Stimulated activated effector memory CD8-positive, alpha-beta T cell treated with anti-CD3 and anti-CD28 coated beads, Interleukin-12 subunit alpha, Interleukin-12 subunit beta, amount 100 ng/mL, for 72 hours (primary cell): ENCODE data around the gene LONRF2.
"Not testable (repeated sequence)": the region's sequence is repeated elsewhere in the genome, so short reads cannot be mapped to it uniquely, and the experiment has no call there.

Experiments used
- ATAC-seq: fragments of 150-1000 bp; cut with Tn5 transposase; 2 replicates; pipeline ENCODE4 v1.10.0; 2021
- DNase-seq, 2 donors: peaks; one replicate each; pipeline ENCODE4 v3.0.0; 2021 to 2022; ENCODE audit warnings: low spot score in 2 of 2
- H3K27ac Mint-ChIP-seq: one replicate; pipeline ENCODE4 v1.8.0; 2022; ENCODE audit warnings: mild to moderate bottlenecking, mixed read lengths
- H3K36me3 Mint-ChIP-seq: one replicate; pipeline ENCODE4 v1.8.0; 2022; ENCODE audit warnings: mild to moderate bottlenecking, mixed read lengths
- H3K4me1 Mint-ChIP-seq: one replicate; pipeline ENCODE4 v1.8.0; 2022; ENCODE audit warnings: mixed read lengths
- H3K4me3 Mint-ChIP-seq: one replicate; pipeline ENCODE4 v1.8.0; 2022; ENCODE audit warnings: mild to moderate bottlenecking, mixed read lengths
- H3K9me3 Mint-ChIP-seq: one replicate; pipeline ENCODE4 v1.8.0; 2022; ENCODE audit warnings: mixed read lengths

The LONRF2 gene

GRCh38 chr2:100321866-100322820, at the start of gene LONRF2:
Gene LONRF2 (minus strand): TSS chr2:100322501. CDS start chr2:100322093, 408 bp downstream.
- ATAC-seq, result peak; percentile 21
- no peaks in the 10 kb centered on the region for H3K36me3 Mint-ChIP-seq
- H3K4me1 Mint-ChIP-seq, result no peaks in the 10 kb centered on the region
- no peak within 1 kb of the TSS for H3K27ac Mint-ChIP-seq
- H3K4me3 Mint-ChIP-seq, result no peak within 1 kb of the TSS
- no peak for DNase-seq
- peaks cover 9% of the 10 kb centered on the region for H3K9me3 Mint-ChIP-seq

- H3K36me3 Mint-ChIP-seq, result no peaks in the 10 kb centered on the region
- H3K27ac Mint-ChIP-seq, result no peak overlapping the region
- H3K4me1 Mint-ChIP-seq, result no peaks in the 10 kb centered on the region
- DNase-seq (no peak), ATAC-seq (no peak)
- H3K9me3 Mint-ChIP-seq, result peaks cover 10% of the 10 kb centered on the region
- no peak overlapping the region for H3K4me3 Mint-ChIP-seq
Observed at GRCh38 chr2:100367163-100367562, 44.9 kb upstream of the LONRF2 start.

DNA sequence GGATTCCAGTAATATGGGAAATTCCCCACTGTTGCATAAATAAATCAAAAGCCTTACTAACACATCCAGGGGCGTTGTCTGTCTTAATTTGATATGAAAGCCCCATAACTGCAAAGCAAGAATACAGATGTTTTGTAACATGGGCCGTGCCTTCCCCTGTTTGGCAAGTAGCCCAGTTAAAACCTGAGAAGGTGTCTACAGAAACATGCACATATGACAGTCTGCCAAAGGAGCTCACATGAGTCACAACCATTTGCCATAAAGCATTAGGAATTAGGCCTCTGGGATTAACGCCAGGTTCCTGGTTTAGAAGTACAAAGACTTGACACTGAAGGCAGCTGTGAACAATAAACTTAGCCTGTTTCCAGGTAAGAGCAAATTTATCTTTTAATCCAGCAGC, 43.1 kb upstream of the LONRF2 start:
- Mint-ChIP-seq H3K4me3 (no peak overlapping the region), H3K36me3 (no peaks in the 10 kb centered on the region), H3K9me3 (peaks cover 12% of the 10 kb centered on the region), H3K27ac (no peak overlapping the region), H3K4me1 (no peaks in the 10 kb centered on the region)
- ATAC-seq (no peak), DNase-seq (no peak)

- DNase-seq, H3K4me3 Mint-ChIP-seq, H3K27ac Mint-ChIP-seq, H3K36me3 Mint-ChIP-seq, ATAC-seq, H3K4me1 Mint-ChIP-seq: not testable (repeated sequence)
- peaks cover 16% of the 10 kb centered on the region for H3K9me3 Mint-ChIP-seq
Observed at GRCh38 chr2:100362269-100362668, 40.0 kb upstream of the LONRF2 start.

DNA sequence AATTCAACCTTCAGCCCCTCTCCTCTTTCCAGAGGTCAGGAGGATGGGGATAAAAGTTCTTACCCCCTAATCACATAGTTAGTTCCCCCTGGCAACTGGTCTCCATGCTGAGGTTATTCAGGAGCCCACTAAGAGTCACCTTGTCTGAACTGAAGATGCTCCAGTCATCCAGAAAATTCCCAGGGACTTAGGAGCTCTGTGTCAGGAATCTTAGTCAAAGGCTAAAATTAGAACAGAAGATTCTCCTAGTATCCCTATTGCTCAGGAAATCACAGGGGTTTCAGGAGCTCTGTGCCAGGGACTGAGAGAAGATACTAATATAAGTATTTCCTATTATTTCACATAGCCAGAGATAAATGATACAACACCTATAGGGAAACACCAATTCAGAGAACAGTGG, 37.3 kb upstream of the LONRF2 start:
- Mint-ChIP-seq H3K4me3 (no peak overlapping the region), H3K4me1 (no peaks in the 10 kb centered on the region), H3K9me3 (peaks cover 16% of the 10 kb centered on the region), H3K36me3 (no peaks in the 10 kb centered on the region), H3K27ac (no peak overlapping the region)
- DNase-seq (no peak), ATAC-seq (no peak)

DNA sequence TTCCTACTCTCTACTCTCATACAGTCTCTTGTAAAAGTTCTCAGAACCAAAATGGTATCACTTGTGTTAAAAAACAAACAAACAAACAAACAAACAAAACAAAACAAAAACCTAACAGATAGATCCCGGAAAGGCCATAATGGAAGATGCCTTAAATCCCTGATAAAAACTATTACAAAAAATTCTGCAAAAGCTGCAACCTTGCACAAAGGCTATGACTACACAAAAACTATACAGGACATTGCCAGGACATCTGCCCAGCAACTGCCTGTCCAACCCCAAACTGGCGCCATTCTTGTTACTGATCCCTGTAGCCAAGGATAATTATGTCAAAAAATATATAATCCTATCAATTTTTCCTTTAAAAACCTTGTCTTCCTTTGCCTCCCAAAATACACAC, 36.3 kb upstream of the LONRF2 start:
- no peak overlapping the region for H3K4me3 Mint-ChIP-seq
- H3K27ac Mint-ChIP-seq, result no peak overlapping the region
- no peaks in the 10 kb centered on the region for H3K36me3 Mint-ChIP-seq
- no peaks in the 10 kb centered on the region for H3K4me1 Mint-ChIP-seq
- H3K9me3 Mint-ChIP-seq, result peaks cover 16% of the 10 kb centered on the region
- no peak for ATAC-seq
- no peak for DNase-seq

DNA sequence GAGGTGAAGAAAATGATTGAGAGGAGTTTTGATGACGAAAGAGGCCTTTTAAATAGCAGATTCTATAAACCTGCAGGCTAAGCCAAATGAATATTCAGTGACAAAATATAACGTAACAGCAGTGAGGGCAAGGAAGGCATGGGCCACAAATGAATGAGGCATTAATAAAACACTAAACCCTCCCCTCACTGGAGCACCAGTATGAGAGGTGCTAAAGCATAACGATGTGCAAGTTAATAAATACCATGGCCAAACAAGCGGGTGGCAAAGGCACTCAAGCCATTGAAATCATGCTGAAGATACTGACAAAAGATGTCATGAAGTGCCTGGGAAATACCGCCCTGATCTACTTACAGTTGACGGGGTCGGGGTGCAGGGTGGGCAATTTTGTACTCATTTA, 30.2 kb upstream of the LONRF2 start:
- Mint-ChIP-seq H3K27ac (no peak overlapping the region), H3K36me3 (no peaks in the 10 kb centered on the region), H3K9me3 (no peaks in the 10 kb centered on the region), H3K4me1 (no peaks in the 10 kb centered on the region), H3K4me3 (no peak overlapping the region)
- DNase-seq (no peak), ATAC-seq (no peak)

DNA sequence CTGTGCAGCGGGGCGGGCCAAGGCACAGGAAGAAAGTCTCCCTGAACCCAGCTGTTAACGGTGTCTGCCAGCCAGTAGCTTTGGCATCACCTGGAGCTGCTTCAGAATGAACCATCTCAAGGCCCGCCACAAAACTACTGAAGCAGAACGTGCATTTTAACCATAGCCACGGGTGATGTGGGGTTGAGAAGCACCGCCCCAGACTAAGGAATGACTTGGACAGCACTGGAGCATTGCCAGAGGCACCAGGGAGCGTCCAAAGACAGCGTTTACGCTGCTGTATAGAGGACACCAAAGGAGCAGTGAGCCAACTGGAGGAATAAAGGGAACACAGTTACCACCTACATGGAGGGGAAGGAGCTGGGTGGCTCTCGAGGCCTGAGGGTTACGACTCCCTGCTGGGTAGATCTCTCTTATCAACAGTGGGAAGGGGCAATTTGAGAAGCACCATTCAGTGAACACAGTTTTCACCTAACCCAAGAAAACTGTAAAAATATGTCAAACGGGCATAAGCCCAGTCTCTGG, 28.4 kb upstream of the LONRF2 start:
- Mint-ChIP-seq H3K4me3 (no peak overlapping the region), H3K4me1 (no peaks in the 10 kb centered on the region), H3K36me3 (no peaks in the 10 kb centered on the region), H3K9me3 (no peaks in the 10 kb centered on the region), H3K27ac (no peak overlapping the region)
- DNase-seq (no peak), ATAC-seq (no peak)

DNA sequence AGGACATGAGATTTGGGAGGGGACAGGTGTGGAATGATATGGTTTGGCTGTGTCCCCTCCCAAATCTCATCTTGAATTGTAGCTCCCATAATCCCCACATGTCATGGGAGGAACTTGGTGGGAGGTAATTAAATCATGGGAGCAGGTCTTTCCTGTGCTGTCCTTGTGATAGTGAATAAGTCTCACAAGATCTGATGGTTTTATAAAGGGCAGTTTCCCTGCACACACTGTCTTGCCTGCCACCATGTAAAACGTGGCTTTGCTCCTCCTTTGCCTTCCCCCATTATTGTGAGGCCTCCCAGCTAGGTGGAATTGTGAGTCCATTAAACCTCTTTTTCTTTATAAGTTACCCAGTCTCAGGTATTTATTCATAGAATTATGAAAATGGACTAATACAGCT, 22.8 kb upstream of the LONRF2 start:
- H3K4me1 Mint-ChIP-seq, ATAC-seq, H3K36me3 Mint-ChIP-seq, DNase-seq, H3K4me3 Mint-ChIP-seq, H3K9me3 Mint-ChIP-seq, H3K27ac Mint-ChIP-seq: not testable (repeated sequence)

DNA sequence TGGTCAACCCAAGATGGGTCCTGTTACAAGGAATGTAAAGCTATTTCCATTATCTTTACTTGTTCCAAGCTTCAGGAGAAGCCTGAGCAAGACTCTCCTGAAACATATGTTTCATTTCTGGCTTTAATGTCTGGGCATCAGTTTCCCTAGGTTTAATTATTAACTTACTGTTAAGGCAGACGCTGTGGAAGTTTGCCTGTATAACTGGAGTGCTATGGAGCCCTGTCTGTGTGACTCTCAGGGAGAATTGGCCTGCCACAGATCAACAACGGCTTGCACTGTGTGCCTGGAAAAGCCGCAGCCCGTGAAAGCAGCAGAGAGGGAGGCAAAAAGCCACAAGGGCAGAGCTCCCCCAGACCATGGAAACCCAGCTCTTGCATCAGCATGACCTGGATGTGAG, 22.1 kb upstream of the LONRF2 start:
- Mint-ChIP-seq H3K9me3 (no peaks in the 10 kb centered on the region), H3K4me1 (no peaks in the 10 kb centered on the region), H3K36me3 (no peaks in the 10 kb centered on the region), H3K27ac (no peak overlapping the region), H3K4me3 (no peak overlapping the region)
- ATAC-seq (no peak), DNase-seq (no peak)

GRCh38 chr2:100342466-100342865, 20.2 kb upstream of the LONRF2 start:
- not testable (repeated sequence) for DNase-seq, H3K27ac Mint-ChIP-seq, H3K4me1 Mint-ChIP-seq, ATAC-seq, H3K4me3 Mint-ChIP-seq, H3K9me3 Mint-ChIP-seq, H3K36me3 Mint-ChIP-seq

- Mint-ChIP-seq H3K36me3 (no peaks in the 10 kb centered on the region), H3K27ac (no peak overlapping the region), H3K9me3 (no peaks in the 10 kb centered on the region), H3K4me3 (no peak overlapping the region), H3K4me1 (no peaks in the 10 kb centered on the region)
- ATAC-seq (no peak), DNase-seq (no peak)
Observed at GRCh38 chr2:100339823-100340222, 17.5 kb upstream of the LONRF2 start.

- Mint-ChIP-seq H3K27ac (no peak overlapping the region), H3K36me3 (no peaks in the 10 kb centered on the region), H3K4me3 (no peak overlapping the region), H3K9me3 (no peaks in the 10 kb centered on the region), H3K4me1 (no peaks in the 10 kb centered on the region)
- DNase-seq, result no peak
- no peak for ATAC-seq
Observed at GRCh38 chr2:100334929-100335328, 12.6 kb upstream of the LONRF2 start.

GRCh38 chr2:100327742-100328141, 5.4 kb upstream of the LONRF2 start:
- no peaks in the 10 kb centered on the region for H3K4me1 Mint-ChIP-seq
- H3K4me3 Mint-ChIP-seq, result no peak overlapping the region
- H3K36me3 Mint-ChIP-seq, result no peaks in the 10 kb centered on the region
- ATAC-seq, result no peak
- no peaks in the 10 kb centered on the region for H3K9me3 Mint-ChIP-seq
- no peak for DNase-seq
- H3K27ac Mint-ChIP-seq, result no peak overlapping the region

- H3K9me3 Mint-ChIP-seq, result peaks cover 14% of the 10 kb centered on the region
- no peak overlapping the region for H3K27ac Mint-ChIP-seq
- no peaks in the 10 kb centered on the region for H3K4me1 Mint-ChIP-seq
- H3K36me3 Mint-ChIP-seq, result no peaks in the 10 kb centered on the region
- H3K4me3 Mint-ChIP-seq, result no peak overlapping the region
- ATAC-seq, result peak; percentile 21
- DNase-seq, result no peak
Observed at GRCh38 chr2:100321179-100321865, 979 bp downstream of the LONRF2 start.
